NCI-H510A (cell line): ENCODE data around the gene DEF6.
"Not testable (repeated sequence)": the region's sequence is repeated elsewhere in the genome, so short reads cannot be mapped to it uniquely, and the experiment has no call there.

ENCODE experiments used
- DNase-seq: peaks from one replicate; lab custom pipeline; 2025; lab: John Stamatoyannopoulos, UW

Gene DEF6

GRCh38 chr6:35310265-35310831 is 12.7 kb downstream of the DEF6 start:
- no peak for DNase-seq

- no peak for DNase-seq
Observed at GRCh38 chr6:35311390-35312075, 13.9 kb downstream of the DEF6 start.

- no peak for DNase-seq
Observed at GRCh38 chr6:35312076-35312800, 14.6 kb downstream of the DEF6 start.

- DNase-seq, result no peak
Observed at GRCh38 chr6:35312807-35313206, 15.2 kb downstream of the DEF6 start.

GRCh38 chr6:35317483-35318195 is 20.0 kb downstream of the DEF6 start:
- DNase-seq, result peak; percentile 35

GRCh38 chr6:35318196-35319171 is 20.9 kb downstream of the DEF6 start:
- peak; percentile 82 for DNase-seq

GRCh38 chr6:35319346-35320030 is 21.9 kb downstream of the DEF6 start:
- no peak for DNase-seq

- DNase-seq, result no peak
Observed at GRCh38 chr6:35320031-35320410, 22.4 kb downstream of the DEF6 start.

GRCh38 chr6:35321091-35321490 is 23.5 kb downstream of the DEF6 start:
- DNase-seq, result no peak

- peak; percentile 27 for DNase-seq
Observed at GRCh38 chr6:35327349-35328027, 29.9 kb downstream of the DEF6 start.

GRCh38 chr6:35328108-35328723 is 30.6 kb downstream of the DEF6 start:
- no peak for DNase-seq

- DNase-seq, result not testable (repeated sequence)
Observed at GRCh38 chr6:35328965-35329364, 31.3 kb downstream of the DEF6 start.

- no peak for DNase-seq
Observed at GRCh38 chr6:35330541-35331119, 33.0 kb downstream of the DEF6 start.

- DNase-seq, result peak; percentile 50
Observed at GRCh38 chr6:35332074-35332887, 34.7 kb downstream of the DEF6 start.

GRCh38 chr6:35341557-35341956 is 43.9 kb downstream of the DEF6 start:
- no peak for DNase-seq

GRCh38 chr6:35342258-35343091 is 44.9 kb downstream of the DEF6 start, which contains the start of gene PPARD:
PPARD (plus strand) TSS chr6:35342558; CDS start chr6:35411088, 68,530 bp downstream.
- DNase-seq, result peak; percentile 91

- DNase-seq, result no peak
Observed at GRCh38 chr6:35343092-35343834, 45.6 kb downstream of the DEF6 start.
